Rectal smooth muscle tissue (tissue), 1 donor: Measurements from ENCODE around the gene MCL1.
A peak's percentile ranks its signal among the peaks of the same experiment; 100 is the strongest.
"Not testable (repeated sequence)": the region's sequence is repeated elsewhere in the genome, so short reads cannot be mapped to it uniquely, and the experiment has no call there.

Experiments
- H3K27ac ChIP-seq: one replicate; pipeline ENCODE4 v1.7.0; 2013; ENCODE audit warnings: low read depth, low read length, inconsistent platforms
- H3K27me3 ChIP-seq: one replicate; pipeline ENCODE4 v1.7.0; 2013; ENCODE audit warnings: low read length; ENCODE audit not compliant: control insufficient read depth, insufficient read depth
- H3K36me3 ChIP-seq: one replicate; pipeline ENCODE4 v1.7.0; 2013; ENCODE audit warnings: low read length; ENCODE audit not compliant: control insufficient read depth, insufficient read depth
- H3K4me1 ChIP-seq: one replicate; pipeline ENCODE4 v1.7.0; 2013; ENCODE audit warnings: low read length; ENCODE audit not compliant: control insufficient read depth, insufficient read depth
- H3K4me3 ChIP-seq: one replicate; pipeline ENCODE4 v1.7.0; 2013; ENCODE audit warnings: low read length
- H3K9ac ChIP-seq: one replicate; pipeline ENCODE4 v1.7.0; 2013; ENCODE audit warnings: low read length

The MCL1 gene

DNA sequence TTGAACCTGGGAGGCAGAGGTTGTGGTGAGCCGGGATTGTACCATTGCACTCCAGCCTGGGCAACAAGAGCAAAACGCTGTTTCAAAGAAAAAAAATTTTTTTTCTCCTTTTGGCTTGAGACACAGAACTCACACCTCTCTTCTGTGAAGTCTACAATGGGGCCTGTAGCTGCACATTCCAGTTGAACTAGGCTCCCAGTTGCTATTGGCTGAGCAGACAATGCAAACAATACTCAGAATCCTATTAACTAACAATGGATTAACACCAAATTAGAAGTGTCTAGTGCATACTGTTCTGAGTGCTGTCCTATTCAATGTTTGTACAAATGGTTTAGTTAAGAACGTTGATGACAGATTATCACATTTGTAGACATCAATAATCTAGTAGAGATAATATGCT, 17.6 kb upstream of the MCL1 start:
- Histone ChIP-seq H3K4me3 (no peak overlapping the region), H3K4me1 (no peaks in the 10 kb centered on the region), H3K27me3 (no peaks in the 10 kb centered on the region), H3K27ac (no peak overlapping the region), H3K36me3 (no peaks in the 10 kb centered on the region), H3K9ac (no peak overlapping the region)

DNA sequence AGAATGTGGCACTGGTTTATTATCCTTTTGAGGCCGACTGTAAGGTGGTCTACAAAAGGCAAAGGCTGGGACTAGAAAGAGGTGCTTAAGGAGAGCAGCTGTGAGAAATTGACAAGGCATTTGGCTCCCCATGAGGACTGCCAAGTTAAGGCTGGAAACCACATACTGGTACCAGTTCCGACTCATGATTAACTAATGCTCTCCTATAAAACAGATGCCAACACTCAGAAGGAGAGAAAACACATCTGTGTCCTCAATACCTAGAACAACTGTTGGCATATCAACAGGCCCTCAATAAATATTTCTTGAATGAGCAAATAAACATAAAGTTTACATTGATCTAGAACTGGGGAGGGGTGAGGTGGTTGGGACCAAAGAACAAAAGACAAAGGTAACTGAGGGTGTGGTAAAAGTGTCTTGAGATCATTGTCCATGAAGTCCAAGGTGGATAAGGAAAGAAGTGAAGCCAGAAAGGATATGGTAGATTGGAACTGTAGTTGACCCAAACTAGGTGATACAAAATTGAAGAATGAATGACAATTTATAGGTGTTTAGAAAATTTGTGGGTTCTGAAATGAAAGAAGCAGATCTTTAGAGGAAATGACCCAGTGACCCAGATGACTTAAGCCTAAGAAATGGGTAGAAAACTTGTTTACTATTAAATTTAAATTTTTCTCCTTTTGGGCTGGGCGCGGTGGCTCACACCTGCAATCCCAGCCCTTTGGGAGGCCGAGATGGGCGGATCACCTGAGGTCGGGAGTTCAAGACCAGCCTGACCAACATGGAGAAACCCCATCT, 16.9 kb upstream of the MCL1 start:
- Histone ChIP-seq H3K36me3 (no peaks in the 10 kb centered on the region), H3K9ac (no peak overlapping the region), H3K4me1 (no peaks in the 10 kb centered on the region), H3K27ac (no peak overlapping the region), H3K4me3 (no peak overlapping the region), H3K27me3 (no peaks in the 10 kb centered on the region)

DNA sequence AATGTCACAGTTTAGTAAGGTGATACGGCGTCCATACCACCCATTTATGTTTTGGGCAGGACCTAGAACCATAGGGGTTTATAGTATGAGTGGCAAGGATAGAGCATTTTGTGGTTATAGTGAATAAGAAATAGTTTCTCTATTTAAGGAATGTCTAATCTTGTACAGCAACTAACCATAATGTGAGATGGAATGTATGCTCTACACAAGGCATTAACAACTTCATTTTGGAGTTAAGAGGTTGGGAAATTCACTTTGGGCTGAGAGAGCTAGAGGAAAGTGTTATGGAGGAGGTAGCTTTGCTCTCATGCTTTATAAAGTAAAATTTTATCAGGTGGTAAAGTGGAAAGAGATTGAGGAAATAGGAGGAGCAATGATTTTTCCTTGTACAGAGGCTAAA, 3.0 kb upstream of the MCL1 start:
- Histone ChIP-seq H3K9ac (no peak overlapping the region), H3K4me3 (no peak overlapping the region), H3K27me3 (no peaks in the 10 kb centered on the region), H3K27ac (no peak overlapping the region), H3K4me1 (peaks cover 6% of the 10 kb centered on the region), H3K36me3 (peaks cover 4% of the 10 kb centered on the region)

DNA sequence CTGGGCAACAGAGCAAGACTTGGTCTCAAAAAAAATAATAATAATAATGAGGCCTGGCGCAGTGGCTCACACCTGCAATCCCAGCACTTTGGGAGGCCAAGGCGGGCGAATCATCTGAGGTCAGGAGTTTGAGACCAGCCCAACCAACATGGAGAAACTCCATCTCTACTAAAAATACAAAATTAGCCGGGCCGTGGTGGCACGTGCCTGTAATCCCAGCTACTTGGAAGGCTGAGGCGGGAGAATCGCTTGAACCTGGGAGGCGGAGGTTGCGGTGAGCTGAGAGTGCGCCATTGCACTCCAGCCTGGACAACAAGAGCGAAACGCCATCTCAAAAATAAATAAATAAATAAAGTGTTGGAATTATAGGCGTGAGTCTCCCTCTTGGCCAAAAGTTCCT, 2.6 kb upstream of the MCL1 start:
- not testable (repeated sequence) for H3K4me1 ChIP-seq, H3K9ac ChIP-seq, H3K36me3 ChIP-seq, H3K27me3 ChIP-seq, H3K27ac ChIP-seq, H3K4me3 ChIP-seq

DNA sequence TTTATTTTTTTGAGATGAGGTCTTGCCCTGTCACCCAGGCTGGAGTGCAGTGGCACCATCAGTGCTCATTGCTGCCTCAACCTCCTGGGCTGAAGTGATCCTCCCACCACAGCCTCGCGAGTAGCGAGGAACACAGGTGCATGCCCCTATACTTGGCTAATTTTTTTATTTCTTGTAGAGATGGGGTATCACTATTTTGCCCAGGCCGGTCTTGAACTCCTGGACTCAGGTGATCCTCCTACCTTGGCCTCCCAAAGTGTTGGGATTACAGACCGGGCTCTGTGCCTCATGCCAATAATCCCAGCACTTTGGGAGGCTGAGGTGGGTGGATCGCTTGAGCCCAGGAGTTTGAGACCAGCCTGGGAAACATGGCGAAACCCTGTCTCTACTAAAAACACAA, 2.0 kb upstream of the MCL1 start:
- H3K36me3 ChIP-seq, result peaks cover 12% of the 10 kb centered on the region
- H3K27ac ChIP-seq, H3K9ac ChIP-seq, H3K4me3 ChIP-seq, H3K27me3 ChIP-seq, H3K4me1 ChIP-seq: not testable (repeated sequence)

DNA sequence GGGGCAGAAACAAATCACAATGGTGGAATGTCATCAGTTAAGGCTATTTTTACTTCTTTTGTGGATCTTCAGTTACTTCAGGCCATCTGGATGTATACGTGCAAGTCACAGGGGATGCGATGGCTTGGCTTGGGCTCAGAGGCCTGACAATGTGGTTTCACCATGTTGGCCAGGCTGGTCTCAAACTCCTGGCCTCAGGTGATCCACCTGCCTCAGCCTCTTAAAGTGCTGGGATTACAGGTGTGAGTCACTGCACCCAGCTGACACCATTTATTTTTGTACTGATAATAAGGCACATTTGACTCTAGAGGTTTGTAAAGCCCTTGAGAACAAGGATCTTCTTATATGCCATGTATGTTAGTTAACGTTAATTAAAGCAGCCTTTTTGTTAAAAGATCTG, 1.6 kb upstream of the MCL1 start:
- H3K27me3 ChIP-seq, H3K27ac ChIP-seq, H3K4me3 ChIP-seq, H3K9ac ChIP-seq: not testable (repeated sequence)
- Histone ChIP-seq H3K4me1 (peaks cover 11% of the 10 kb centered on the region), H3K36me3 (peaks cover 16% of the 10 kb centered on the region)

DNA sequence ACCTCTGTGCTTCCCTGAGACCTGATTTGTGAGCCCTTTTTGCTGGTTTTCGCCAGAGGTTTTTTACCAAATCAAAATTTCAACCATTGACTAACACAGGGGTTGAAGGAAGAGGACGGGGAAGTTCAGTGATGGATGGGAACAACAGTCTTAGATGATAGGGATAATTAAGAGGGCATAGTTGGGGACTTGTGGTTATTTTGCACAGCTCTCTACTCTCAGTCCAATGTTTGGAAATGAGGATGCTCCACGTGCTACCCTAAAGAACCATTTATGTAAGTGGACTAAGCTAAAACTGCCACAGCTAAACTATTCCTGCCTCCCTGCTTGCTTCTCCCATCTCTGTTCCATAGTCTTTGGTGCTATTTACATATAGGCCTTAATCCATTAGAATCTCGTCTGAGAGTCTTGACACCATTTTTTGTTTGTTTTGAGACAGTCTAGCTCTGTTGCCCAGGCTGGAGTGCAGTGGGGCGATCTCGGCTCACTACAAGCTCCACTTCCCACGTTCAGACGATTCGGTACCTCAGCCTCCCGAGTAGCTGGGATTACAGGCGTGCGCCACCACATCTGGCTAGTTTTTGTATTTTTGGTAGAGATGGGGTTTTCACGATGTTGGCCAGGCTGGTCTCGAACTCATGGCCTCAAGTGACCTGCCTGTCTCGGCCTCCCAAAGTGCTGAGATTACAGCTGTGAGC, 684 bp upstream of the MCL1 start:
- peak overlapping the region; percentile 93 for H3K9ac ChIP-seq
- peak overlapping the region; percentile 99 for H3K27ac ChIP-seq
- H3K27me3 ChIP-seq, result no peaks in the 10 kb centered on the region
- H3K4me1 ChIP-seq, result peaks cover 19% of the 10 kb centered on the region
- H3K36me3 ChIP-seq, result peaks cover 21% of the 10 kb centered on the region
- H3K4me3 ChIP-seq, result peak overlapping the region; percentile 74

DNA sequence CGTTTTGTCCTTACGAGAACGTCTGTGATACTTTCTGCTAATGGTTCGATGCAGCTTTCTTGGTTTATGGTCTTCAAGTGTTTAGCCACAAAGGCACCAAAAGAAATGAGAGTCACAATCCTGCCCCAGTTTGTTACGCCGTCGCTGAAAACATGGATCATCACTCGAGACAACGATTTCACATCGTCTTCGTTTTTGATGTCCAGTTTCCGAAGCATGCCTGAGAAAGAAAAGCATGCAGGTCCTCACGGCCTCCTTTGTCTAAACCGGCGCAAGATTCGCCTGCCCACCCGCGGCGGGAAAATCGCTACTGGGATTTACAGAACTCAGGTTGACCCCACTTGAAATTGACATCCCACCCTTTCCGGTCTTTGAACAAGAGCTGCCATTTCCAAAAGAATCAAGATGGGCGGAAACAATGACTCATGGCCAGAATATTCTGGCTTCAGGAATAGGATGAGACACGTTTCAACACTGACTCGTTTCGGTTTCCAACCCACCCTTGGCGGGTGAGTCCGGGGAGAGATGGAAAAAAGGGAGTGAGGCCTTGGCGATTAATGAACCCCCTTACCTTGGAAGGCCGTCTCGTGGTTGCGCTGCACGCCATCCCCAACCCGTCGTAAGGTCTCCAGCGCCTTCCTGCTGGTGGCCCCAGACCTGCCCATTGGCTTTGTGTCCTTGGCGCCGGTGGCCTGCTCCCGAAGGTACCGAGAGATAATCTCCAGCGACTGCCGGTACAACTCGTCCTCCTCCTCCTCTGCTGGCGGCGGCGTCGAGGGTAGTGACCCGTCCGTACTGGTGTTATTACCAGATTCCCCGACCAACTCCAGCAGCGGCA, 919 bp downstream of the MCL1 start:
- peak overlapping the region; percentile 99 for H3K27ac ChIP-seq
- H3K4me1 ChIP-seq, result peaks cover 23% of the 10 kb centered on the region
- no peaks in the 10 kb centered on the region for H3K27me3 ChIP-seq
- peaks cover 27% of the 10 kb centered on the region for H3K36me3 ChIP-seq
- H3K9ac ChIP-seq, result peak overlapping the region; percentile 71
- peak overlapping the region; percentile 75 for H3K4me3 ChIP-seq

DNA sequence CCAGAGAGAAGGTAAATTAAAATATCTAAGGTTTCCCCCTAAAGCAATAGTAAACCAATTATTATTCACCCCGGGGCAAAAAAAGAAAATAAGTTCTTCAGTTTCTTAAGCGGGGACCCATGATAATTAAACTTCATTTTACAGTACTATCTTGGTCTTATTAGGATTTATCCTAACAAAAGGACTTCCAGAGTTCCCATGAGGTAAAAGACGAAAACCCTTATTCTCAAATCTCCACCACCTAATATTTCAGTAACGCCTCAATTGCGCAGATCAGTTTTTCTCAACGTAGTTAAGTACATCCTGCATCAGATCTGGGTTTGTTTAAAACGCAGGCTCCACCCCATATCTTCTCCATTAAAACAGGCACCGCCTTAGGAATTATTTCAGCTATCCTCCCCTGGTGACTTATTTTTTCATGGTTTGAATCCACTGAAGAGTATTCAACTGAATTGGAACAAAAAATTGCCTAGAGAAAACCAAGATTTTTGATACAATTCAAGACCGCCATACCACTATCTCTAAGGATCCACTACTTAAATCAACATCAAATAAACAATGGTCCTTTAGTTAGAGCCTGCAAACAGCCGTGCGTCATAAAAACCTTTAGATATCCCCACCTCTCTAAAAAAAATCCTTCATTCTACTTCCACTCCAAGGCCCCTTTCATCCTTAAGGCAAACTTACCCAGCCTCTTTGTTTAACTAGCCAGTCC, 1.7 kb downstream of the MCL1 start:
- Histone ChIP-seq H3K36me3 (peaks cover 33% of the 10 kb centered on the region), H3K27ac (peak overlapping the region; percentile 99), H3K27me3 (no peaks in the 10 kb centered on the region), H3K9ac (peak overlapping the region; percentile 71), H3K4me3 (peak overlapping the region; percentile 75), H3K4me1 (peaks cover 26% of the 10 kb centered on the region)

DNA sequence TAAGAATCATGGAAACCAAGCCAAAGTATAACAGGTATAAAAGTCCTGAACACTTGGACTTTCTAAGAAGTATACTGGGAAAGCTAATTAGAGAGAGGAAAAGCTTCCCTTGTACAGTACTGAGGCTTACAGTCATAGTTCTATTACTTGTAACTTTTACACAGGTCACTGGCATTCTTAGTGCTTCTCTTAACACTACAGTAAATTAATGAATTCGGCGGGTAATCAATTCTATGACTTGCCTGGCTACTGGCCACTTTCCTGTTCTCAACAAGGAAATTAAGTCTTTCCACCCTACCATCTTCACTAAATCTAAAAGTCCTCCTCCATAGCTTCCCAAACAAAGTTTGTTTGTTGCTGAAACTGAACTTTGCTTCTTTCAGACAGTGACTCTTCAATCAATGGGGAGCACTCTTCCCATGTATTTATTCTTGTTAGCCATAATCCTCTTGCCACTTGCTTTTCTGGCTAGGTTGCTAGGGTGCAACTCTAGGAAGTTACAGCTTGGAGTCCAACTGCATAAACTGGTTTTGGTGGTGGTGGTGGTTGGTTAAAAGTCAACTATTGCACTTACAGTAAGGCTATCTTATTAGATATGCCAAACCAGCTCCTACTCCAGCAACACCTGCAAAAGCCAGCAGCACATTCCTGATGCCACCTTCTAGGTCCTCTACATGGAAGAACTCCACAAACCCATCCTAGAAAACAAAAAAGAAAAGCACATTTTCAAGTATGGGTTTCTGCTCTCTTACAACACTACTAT, 2.4 kb downstream of the MCL1 start:
- peak overlapping the region; percentile 99 for H3K27ac ChIP-seq
- H3K4me1 ChIP-seq, result peaks cover 26% of the 10 kb centered on the region
- H3K36me3 ChIP-seq, result peaks cover 33% of the 10 kb centered on the region
- H3K9ac ChIP-seq, result peak overlapping the region; percentile 19
- no peaks in the 10 kb centered on the region for H3K27me3 ChIP-seq
- peak overlapping the region; percentile 75 for H3K4me3 ChIP-seq

DNA sequence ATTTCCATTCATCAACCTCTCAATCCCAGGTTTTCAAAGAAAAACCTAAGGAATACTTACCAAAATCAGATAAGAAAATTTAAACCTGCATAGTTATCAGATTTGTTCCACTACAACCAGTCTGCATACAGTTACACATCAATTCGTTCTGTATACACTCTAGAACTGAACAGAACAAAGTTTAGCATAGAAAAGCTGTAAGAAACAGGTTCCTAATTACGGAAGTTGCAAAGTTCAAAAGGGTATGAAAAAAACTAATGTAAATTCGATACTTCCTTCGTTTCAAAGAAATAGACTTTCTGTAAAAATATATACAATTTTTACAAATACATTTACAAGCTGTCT, 3.1 kb downstream of the MCL1 start:
- H3K9ac ChIP-seq, result peak overlapping the region; percentile 14
- peak overlapping the region; percentile 75 for H3K4me3 ChIP-seq
- peaks cover 26% of the 10 kb centered on the region for H3K4me1 ChIP-seq
- peak overlapping the region; percentile 99 for H3K27ac ChIP-seq
- no peaks in the 10 kb centered on the region for H3K27me3 ChIP-seq
- peaks cover 33% of the 10 kb centered on the region for H3K36me3 ChIP-seq
